Measurements from ENCODE around the gene NFIA.

NFIA gene

GRCh38 chr1:61389926-61390845 lies 307.8 kb downstream of the NFIA start:
- TF ChIP-seq CTCF (IDR thresholded peaks at IDR 0.05; ENCODE audit: extremely low read depth, missing control alignments): no peak
- no peak for DNase-seq (ENCODE audit: low spot score)

GRCh38 chr1:61391730-61392129 lies 309.4 kb downstream of the NFIA start:
- DNase-seq (ENCODE audit: low spot score): no peak
- no peak for TF ChIP-seq CTCF (IDR thresholded peaks at IDR 0.05; ENCODE audit: extremely low read depth, missing control alignments)

GRCh38 chr1:61392409-61393242 lies 310.3 kb downstream of the NFIA start:
- DNase-seq (ENCODE audit: low spot score): no peak
- TF ChIP-seq CTCF (IDR thresholded peaks at IDR 0.05; ENCODE audit: extremely low read depth, missing control alignments): no peak

GRCh38 chr1:61393575-61393974 lies 311.2 kb downstream of the NFIA start:
- no peak for TF ChIP-seq CTCF (IDR thresholded peaks at IDR 0.05; ENCODE audit: extremely low read depth, missing control alignments)
- DNase-seq (ENCODE audit: low spot score): no peak

GRCh38 chr1:61395146-61395800 lies 312.9 kb downstream of the NFIA start:
- DNase-seq (ENCODE audit: low spot score): no peak
- TF ChIP-seq CTCF (IDR thresholded peaks at IDR 0.05; ENCODE audit: extremely low read depth, missing control alignments): no peak

- no peak for DNase-seq (ENCODE audit: low spot score)
- TF ChIP-seq CTCF (IDR thresholded peaks at IDR 0.05; ENCODE audit: extremely low read depth, missing control alignments): no peak
These were observed 315.1 kb downstream of the NFIA start for GRCh38 chr1:61397495-61397894.
